Naive thymus-derived CD4-positive, alpha-beta T cell (primary cell): ENCODE results near the gene KLLN. TPM values are rescaled to one million over a fixed set of nuclear protein-coding genes. Genes with fewer than 3 reads are reported as not detected.
"Not testable (repeated sequence)": the region's sequence is repeated elsewhere in the genome, so short reads cannot be mapped to it uniquely, and the experiment has no call there.

Source experiments
- ATAC-seq: fragments of 150-1000 bp; cut with Tn5 transposase; 2 replicates; pipeline ENCODE4 v1.10.0; 2021; ENCODE audit warnings: mild to moderate bottlenecking, moderate library complexity
- CTCF ChIA-PET: fragments of 350-600 bp; sonication (Branson Sonifier 250); formaldehyde crosslinking; loops from one replicate; lab custom pipeline; 2021; ENCODE audit warnings: antibody characterized with exemption; lab: Charles Lee
- POLR2A ChIA-PET: fragments of 350-600 bp; sonication (Branson Sonifier 250); formaldehyde crosslinking; loops from one replicate; lab custom pipeline; 2021; ENCODE audit warnings: antibody characterized with exemption, inconsistent platforms; lab: Charles Lee
- DNase-seq, 9 donors: peaks; one replicate each; pipeline versions ENCODE4 v3.0.0 to v3.0.0-alpha.2; 2020 to 2022; ENCODE audit warnings: mixed read lengths in 1 of 9
- H3K27ac ChIP-seq: one replicate; pipeline ENCODE4 v1.7.0; 2013; ENCODE audit warnings: mild to moderate bottlenecking, low read depth, low read length, moderate library complexity
- H3K27me3 ChIP-seq, 2 donors: one replicate each; pipeline ENCODE4 v1.7.0; 2013; ENCODE audit warnings: low read length in 2 of 2, mild to moderate bottlenecking in 2 of 2, moderate library complexity in 2 of 2; ENCODE audit not compliant: control insufficient read depth in 2 of 2, insufficient read depth in 2 of 2
- H3K36me3 ChIP-seq, 3 experiments: 1 replicate in 2 of 3; 2 replicates in 1 of 3; pipeline ENCODE4 v1.7.0; 2013; ENCODE audit warnings: low read length in 3 of 3, mild to moderate bottlenecking in 3 of 3, moderate library complexity in 1 of 3; ENCODE audit not compliant: insufficient read depth in 3 of 3, control insufficient read depth in 2 of 3
- H3K4me1 ChIP-seq, 2 donors: one replicate each; pipeline ENCODE4 v1.7.0; 2013; ENCODE audit warnings: low read length in 2 of 2, mild to moderate bottlenecking in 2 of 2, moderate library complexity in 1 of 2; ENCODE audit not compliant: control insufficient read depth in 2 of 2, insufficient read depth in 2 of 2
- H3K4me3 ChIP-seq: 2 replicates; pipeline ENCODE4 v1.7.0; 2013; ENCODE audit warnings: mild to moderate bottlenecking, low read length
- H3K9me3 ChIP-seq, 3 experiments: 1 replicate in 2 of 3; 2 replicates in 1 of 3; pipeline ENCODE4 v1.7.0; 2013; ENCODE audit warnings: low read length in 3 of 3; ENCODE audit not compliant: control insufficient read depth in 2 of 3
- H3K27ac Mint-ChIP-seq, 9 donors: one replicate each; pipeline ENCODE4 v1.8.0; 2020 to 2022; ENCODE audit warnings: mixed read lengths in 9 of 9, mild to moderate bottlenecking in 8 of 9, moderate library complexity in 5 of 9, inconsistent platforms in 2 of 9
- H3K27me3 Mint-ChIP-seq, 5 donors: one replicate each; pipeline ENCODE4 v1.8.0; 2021 to 2022; ENCODE audit warnings: mixed read lengths in 5 of 5, mild to moderate bottlenecking in 1 of 5
- H3K36me3 Mint-ChIP-seq, 5 donors: one replicate each; pipeline ENCODE4 v1.8.0; 2020 to 2022; ENCODE audit warnings: mixed read lengths in 5 of 5, mild to moderate bottlenecking in 3 of 5, inconsistent platforms in 1 of 5
- H3K4me1 Mint-ChIP-seq, 7 donors: one replicate each; pipeline ENCODE4 v1.8.0; 2020 to 2022; ENCODE audit warnings: mixed read lengths in 7 of 7, mild to moderate bottlenecking in 3 of 7, inconsistent platforms in 1 of 7
- H3K4me3 Mint-ChIP-seq, 10 donors: one replicate each; pipeline ENCODE4 v1.8.0; 2020 to 2022; ENCODE audit warnings: mild to moderate bottlenecking in 10 of 10, mixed read lengths in 10 of 10, moderate library complexity in 6 of 10, inconsistent platforms in 2 of 10
- H3K9me3 Mint-ChIP-seq, 11 donors: one replicate each; pipeline ENCODE4 v1.8.0; 2020 to 2022; ENCODE audit warnings: mixed read lengths in 11 of 11, mild to moderate bottlenecking in 4 of 11, inconsistent platforms in 1 of 11, moderate library complexity in 1 of 11
- intact Hi-C, 2 donors: fragments of 100-400 bp; cut with micrococcal nuclease; formaldehyde crosslinking; loops; one replicate each; pipeline ENCODE4 v1.15.1; 2023
- polyA plus RNA-seq, 2 donors: library from polyadenylated mRNA; unstranded; fragments of 300-500 nt; fragmentation: Illumina TruSeq; gene quantifications; one replicate each; pipeline ENCODE4 v1.2.3, GENCODE V29; 2021
- total RNA-seq, 6 experiments: library from RNA in 5 of 6; stranded (reverse) in 5 of 6; gene quantifications; 1 replicate in 5 of 6; 2 replicates in 1 of 6; pipeline ENCODE4 v1.2.3 and lab custom pipeline; 2021 to 2026

The KLLN gene
- total and polyA plus RNA-seq, 7 experiments from 2014 or later, result 0.25 to 1.6 (median 0.68) TPM; not detected in 1

- peaks cover 6 to 23% (median 19%) of the 10 kb centered on the region in 7 donors for H3K4me1 Mint-ChIP-seq
- intact Hi-C loops, result no loop called here
- no peak overlapping the region for H3K27ac Mint-ChIP-seq
- Histone ChIP-seq H3K4me1 (peaks cover 0 to 3% of the 10 kb centered on the region in 2 donors), H3K27me3 (no peaks in the 10 kb centered on the region), H3K36me3 (no peaks in the 10 kb centered on the region), H3K4me3 (no peak overlapping the region), H3K27ac (no peak overlapping the region), H3K9me3 (no peaks in the 10 kb centered on the region)
- CTCF ChIA-PET, result interaction anchor here (0.9 to 6.0 kb wide), 6 partner anchors 10 to 701 kb away, joined by 3 to 37 read pairs (median 6); no protein-coding TSS in a partner anchor
- peaks cover 0 to 1% (median 0%) of the 10 kb centered on the region in 5 donors for H3K36me3 Mint-ChIP-seq
- DNase-seq (no peak), ATAC-seq (no peak)
- H3K4me3 Mint-ChIP-seq, result no peak overlapping the region
- H3K9me3 Mint-ChIP-seq, result peaks cover 0 to 2% (median 0%) of the 10 kb centered on the region in 11 donors
- POLR2A ChIA-PET, result no interaction called here
- H3K27me3 Mint-ChIP-seq, result peaks cover 0 to 8% (median 0%) of the 10 kb centered on the region in 5 donors
These were observed 11.2 kb downstream of the KLLN start for GRCh38 chr10:87852089-87852488.

- Histone ChIP-seq H3K4me1 (peaks cover 0 to 3% of the 10 kb centered on the region in 2 donors), H3K27ac (no peak overlapping the region), H3K36me3 (no peaks in the 10 kb centered on the region), H3K4me3 (no peak overlapping the region), H3K9me3 (no peaks in the 10 kb centered on the region), H3K27me3 (no peaks in the 10 kb centered on the region)
- peak; percentile 87 for ATAC-seq
- Mint-ChIP-seq H3K27me3 (peaks cover 0 to 8% (median 0%) of the 10 kb centered on the region in 5 donors), H3K4me3 (peak overlapping the region in 3 of 10 donors; percentile 1 to 49 (median 6)), H3K9me3 (peaks cover 0 to 2% (median 0%) of the 10 kb centered on the region in 11 donors), H3K4me1 (peaks cover 6 to 23% (median 19%) of the 10 kb centered on the region in 7 donors), H3K27ac (peak overlapping the region in 1 of 9 donors; percentile 2), H3K36me3 (peaks cover 0 to 1% (median 0%) of the 10 kb centered on the region in 5 donors)
- ChIA-PET POLR2A (interaction anchor here (1.9 to 2.1 kb wide), 2 partner anchors 11 to 33 kb away, joined by 5 to 13 read pairs; partner anchors contain the start of genes ATAD1, KLLN and PTEN), CTCF (interaction anchor here (0.5 to 6.0 kb wide), 14 partner anchors 11 to 985 kb away, joined by 3 to 37 read pairs (median 3); no protein-coding TSS in a partner anchor)
- intact Hi-C loops, result loop anchor here (1.0 kb wide), 4 partner anchors 10 to 703 kb away; no protein-coding TSS in a partner anchor
- DNase-seq, result peak in 8 of 9 donors; percentile 28 to 68 (median 54)
These were observed 12.6 kb downstream of the KLLN start for GRCh38 chr10:87850742-87851205.

- ATAC-seq, result no peak
These were observed 14.3 kb downstream of the KLLN start for GRCh38 chr10:87849001-87849400.

GRCh38 chr10:87847550-87847949 lies 15.8 kb downstream of the KLLN start:
- no peak overlapping the region for H3K27ac ChIP-seq
- H3K9me3 ChIP-seq, result no peaks in the 10 kb centered on the region
- Mint-ChIP-seq H3K36me3 (peaks cover 0 to 5% (median 0%) of the 10 kb centered on the region in 5 donors), H3K27ac (no peak overlapping the region), H3K4me1 (peaks cover 4 to 22% (median 7%) of the 10 kb centered on the region in 7 donors), H3K4me3 (no peak overlapping the region), H3K9me3 (no peaks in the 10 kb centered on the region), H3K27me3 (peaks cover 0 to 8% (median 0%) of the 10 kb centered on the region in 5 donors)
- CTCF ChIA-PET, result no interaction called here
- intact Hi-C loops, result no loop called here
- no peaks in the 10 kb centered on the region for H3K27me3 ChIP-seq
- ATAC-seq (no peak), DNase-seq (no peak)
- POLR2A ChIA-PET, result no interaction called here
- H3K4me3 ChIP-seq, result no peak overlapping the region
- H3K36me3 ChIP-seq, result no peaks in the 10 kb centered on the region
- no peaks in the 10 kb centered on the region for H3K4me1 ChIP-seq

More at GRCh38 chr10:87849001-87849400, 14.3 kb downstream of the KLLN start:
- H3K27ac Mint-ChIP-seq, result no peak overlapping the region
- no peaks in the 10 kb centered on the region for H3K27me3 ChIP-seq
- H3K36me3 ChIP-seq, result no peaks in the 10 kb centered on the region
- no peaks in the 10 kb centered on the region for H3K36me3 Mint-ChIP-seq
- intact Hi-C loops, result no loop called here
- H3K4me1 ChIP-seq, result no peaks in the 10 kb centered on the region
- H3K4me1 Mint-ChIP-seq, result peaks cover 4 to 16% (median 8%) of the 10 kb centered on the region in 7 donors
- H3K27me3 Mint-ChIP-seq, result peaks cover 0 to 8% (median 0%) of the 10 kb centered on the region in 5 donors
- no peak overlapping the region for H3K4me3 Mint-ChIP-seq
- ChIA-PET CTCF (interaction anchor here (0.7 to 6.0 kb wide), 4 partner anchors 10 to 708 kb away, joined by 3 to 37 read pairs (median 3); no protein-coding TSS in a partner anchor), POLR2A (no interaction called here)
- H3K9me3 Mint-ChIP-seq, result no peaks in the 10 kb centered on the region
- H3K9me3 ChIP-seq, result no peaks in the 10 kb centered on the region
- no peak for DNase-seq
- no peak overlapping the region for H3K27ac ChIP-seq
- H3K4me3 ChIP-seq, result no peak overlapping the region

GRCh38 chr10:87846711-87847110 lies 16.6 kb downstream of the KLLN start:
- H3K4me1 ChIP-seq, H3K36me3 ChIP-seq, intact Hi-C loops, H3K27me3 Mint-ChIP-seq, H3K9me3 ChIP-seq, H3K27ac Mint-ChIP-seq, ATAC-seq, DNase-seq, H3K9me3 Mint-ChIP-seq, H3K36me3 Mint-ChIP-seq, H3K4me3 ChIP-seq, H3K27me3 ChIP-seq, H3K27ac ChIP-seq, H3K4me3 Mint-ChIP-seq: not testable (repeated sequence)
- CTCF ChIA-PET, result interaction anchor here (0.7 kb wide), 2 partner anchors 15 to 323 kb away, joined by 5 to 7 read pairs; no protein-coding TSS in a partner anchor
- POLR2A ChIA-PET, result interaction anchor here (0.5 kb wide), 1 partner anchor 832 kb away, joined by 4 read pairs; no protein-coding TSS in a partner anchor
- H3K4me1 Mint-ChIP-seq, result peaks cover 4 to 26% (median 7%) of the 10 kb centered on the region in 7 donors

- Histone ChIP-seq H3K4me3 (no peak overlapping the region), H3K4me1 (no peaks in the 10 kb centered on the region), H3K36me3 (no peaks in the 10 kb centered on the region), H3K27me3 (no peaks in the 10 kb centered on the region), H3K9me3 (no peaks in the 10 kb centered on the region), H3K27ac (no peak overlapping the region)
- peaks cover 0 to 8% (median 0%) of the 10 kb centered on the region in 5 donors for H3K36me3 Mint-ChIP-seq
- no peaks in the 10 kb centered on the region for H3K9me3 Mint-ChIP-seq
- H3K4me3 Mint-ChIP-seq, result no peak overlapping the region
- ChIA-PET CTCF (interaction anchor here (0.7 kb wide), 1 partner anchor 322 kb away, joined by 7 read pairs; no protein-coding TSS in a partner anchor), POLR2A (no interaction called here)
- ATAC-seq (no peak), DNase-seq (no peak)
- intact Hi-C loops, result no loop called here
- H3K27me3 Mint-ChIP-seq, result peaks cover 0 to 8% (median 0%) of the 10 kb centered on the region in 5 donors
- H3K4me1 Mint-ChIP-seq, result peaks cover 2 to 24% (median 4%) of the 10 kb centered on the region in 7 donors
- no peak overlapping the region for H3K27ac Mint-ChIP-seq
These were observed 17.3 kb downstream of the KLLN start for GRCh38 chr10:87846023-87846422.
